H1 (cell line): ENCODE results near the gene HOXB6.
A peak's percentile ranks its signal among the peaks of the same experiment; 100 is the strongest.

Source experiments
- EP300 ChIP-seq, 2 experiments: IDR thresholded peaks; 1 replicate in 1 of 2; 2 replicates in 1 of 2; pipeline ENCODE4 v1.6.1; 2011 to 2012; ENCODE audit warnings: low read depth in 2 of 2, low read length in 2 of 2, mild to moderate bottlenecking in 2 of 2, borderline replicate concordance in 1 of 2, inconsistent platforms in 1 of 2, moderate library complexity in 1 of 2
- EZH2 ChIP-seq: fragments of 200-600 bp; sonication (generic); IDR thresholded peaks from 2 replicates; pipeline ENCODE4 v1.7.1; 2012; ENCODE audit warnings: low read depth, mild to moderate bottlenecking, moderate library complexity, low read length, inconsistent platforms; ENCODE audit not compliant: severe bottlenecking
- JUND ChIP-seq: IDR thresholded peaks from 2 replicates; pipeline ENCODE4 v1.6.1; 2011; ENCODE audit warnings: mild to moderate bottlenecking, improper control_type of control experiment, low read length
- POLR2A ChIP-seq, 2 experiments: IDR thresholded peaks; 1 replicate in 1 of 2; 2 replicates in 1 of 2; pipeline ENCODE4 v1.6.1; 2011; ENCODE audit warnings: low read depth in 2 of 2, low read length in 2 of 2, mild to moderate bottlenecking in 2 of 2; ENCODE audit errors: control extremely low read depth in 1 of 2
- POLR2AphosphoS5 ChIP-seq: IDR thresholded peaks from 2 replicates; pipeline ENCODE4 v1.6.1; 2011; ENCODE audit warnings: low read depth, low read length
- RAD21 ChIP-seq, 2 experiments: IDR thresholded peaks in 1 of 2; conservative IDR thresholded peaks in 1 of 2; 2 replicates each; pipeline ENCODE4 v1.6.1; 2011; ENCODE audit warnings: low read depth in 2 of 2, low read length in 2 of 2, improper control_type of control experiment in 1 of 2, inconsistent platforms in 1 of 2, mild to moderate bottlenecking in 1 of 2, moderate library complexity in 1 of 2
- TEAD4 ChIP-seq: IDR thresholded peaks from 2 replicates; pipeline ENCODE4 v1.6.1; 2012; ENCODE audit warnings: low read depth, low read length, inconsistent platforms, mixed read lengths
- TF ChIP-seq, protein P1 (sequence below), 3 experiments: IDR thresholded peaks; 1 replicate in 2 of 3; 2 replicates in 1 of 3; pipeline versions ENCODE4 v1.5.1 to v1.6.1; 2011; ENCODE audit warnings: low read length in 3 of 3, mild to moderate bottlenecking in 3 of 3, inconsistent platforms in 2 of 3, low read depth in 1 of 3, moderate library complexity in 1 of 3; ENCODE audit not compliant: insufficient read depth in 1 of 3; ENCODE audit errors: control extremely low read depth in 1 of 3

DNA sequence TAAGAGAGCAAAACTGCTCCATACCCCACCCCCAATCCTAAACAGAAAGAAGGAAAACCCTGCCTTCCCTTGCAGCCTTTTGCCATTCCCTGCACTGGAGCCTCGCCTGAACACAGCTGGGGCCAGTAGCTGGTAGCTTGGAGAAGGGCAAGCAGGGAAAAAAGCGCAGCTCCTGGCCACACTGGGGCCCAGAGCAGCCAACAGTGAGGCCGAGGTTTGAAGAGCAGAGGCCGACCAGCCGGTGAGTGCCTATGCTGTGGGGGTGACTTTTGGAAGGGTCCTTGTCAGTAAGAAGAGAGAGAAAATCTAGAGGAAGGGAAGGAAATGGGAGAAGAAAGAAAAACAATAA lies 24.6 kb upstream of the HOXB6 start:
- TF ChIP-seq, protein P1, sequence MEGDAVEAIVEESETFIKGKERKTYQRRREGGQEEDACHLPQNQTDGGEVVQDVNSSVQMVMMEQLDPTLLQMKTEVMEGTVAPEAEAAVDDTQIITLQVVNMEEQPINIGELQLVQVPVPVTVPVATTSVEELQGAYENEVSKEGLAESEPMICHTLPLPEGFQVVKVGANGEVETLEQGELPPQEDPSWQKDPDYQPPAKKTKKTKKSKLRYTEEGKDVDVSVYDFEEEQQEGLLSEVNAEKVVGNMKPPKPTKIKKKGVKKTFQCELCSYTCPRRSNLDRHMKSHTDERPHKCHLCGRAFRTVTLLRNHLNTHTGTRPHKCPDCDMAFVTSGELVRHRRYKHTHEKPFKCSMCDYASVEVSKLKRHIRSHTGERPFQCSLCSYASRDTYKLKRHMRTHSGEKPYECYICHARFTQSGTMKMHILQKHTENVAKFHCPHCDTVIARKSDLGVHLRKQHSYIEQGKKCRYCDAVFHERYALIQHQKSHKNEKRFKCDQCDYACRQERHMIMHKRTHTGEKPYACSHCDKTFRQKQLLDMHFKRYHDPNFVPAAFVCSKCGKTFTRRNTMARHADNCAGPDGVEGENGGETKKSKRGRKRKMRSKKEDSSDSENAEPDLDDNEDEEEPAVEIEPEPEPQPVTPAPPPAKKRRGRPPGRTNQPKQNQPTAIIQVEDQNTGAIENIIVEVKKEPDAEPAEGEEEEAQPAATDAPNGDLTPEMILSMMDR (IDR thresholded peaks at IDR 0.05; ENCODE audit: control extremely low read depth in 1 of 3, insufficient read depth in 1 of 3, low read depth in 1 of 3, low read length in 3 of 3), result no peak
- TF ChIP-seq EP300 (IDR thresholded peaks at IDR 0.05; ENCODE audit: borderline replicate concordance in 1 of 2, low read depth in 2 of 2, low read length in 2 of 2) (no peak), POLR2A (IDR thresholded peaks at IDR 0.05; ENCODE audit: control extremely low read depth in 1 of 2, low read depth in 2 of 2, low read length in 2 of 2) (no peak), RAD21 (IDR thresholded peaks at IDR 0.05 in 1 of 2, conservative IDR thresholded peaks at IDR 0.05 in 1 of 2; ENCODE audit: low read depth in 2 of 2, low read length in 2 of 2) (no peak), EZH2 (peak; percentile 74), JUND (no peak), TEAD4 (no peak), POLR2AphosphoS5 (no peak)
